HepG2 (cell line): ENCODE measurements around the gene EIF3L. TPM values are rescaled to one million over a fixed set of nuclear protein-coding genes. Genes with fewer than 3 reads are reported as not detected.

Source experiments
- DNMT1 ChIP-seq: sonication (generic); formaldehyde crosslinking; IDR thresholded peaks from 2 replicates; pipeline ENCODE4 v1.5.1; 2020; ENCODE audit warnings: mild to moderate bottlenecking, missing genetic modification reagents
- DNMT3B ChIP-seq: conservative IDR thresholded peaks from 2 replicates; pipeline ENCODE4 v1.6.1; 2016; ENCODE audit warnings: missing biosample characterization, control low read depth
- ETV6 ChIP-seq: sonication (generic); formaldehyde crosslinking; conservative IDR thresholded peaks from 2 replicates; pipeline ENCODE4 v1.4.0; 2020; ENCODE audit warnings: missing genetic modification reagents
- KAT7 ChIP-seq: IDR thresholded peaks from 2 replicates; pipeline ENCODE4 v1.6.1; 2018; ENCODE audit warnings: borderline replicate concordance, missing compliant biosample characterization
- SIX4 ChIP-seq: sonication (generic); formaldehyde crosslinking; IDR thresholded peaks from 2 replicates; pipeline ENCODE4 v1.4.0; 2020; ENCODE audit warnings: missing genetic modification reagents
- SPEN ChIP-seq: sonication (generic); formaldehyde crosslinking; IDR thresholded peaks from 2 replicates; pipeline ENCODE4 v1.5.1; 2020; ENCODE audit warnings: low read depth, mild to moderate bottlenecking, missing genetic modification reagents
- SRF ChIP-seq: IDR thresholded peaks from 2 replicates; pipeline ENCODE4 v1.6.1; 2011; ENCODE audit warnings: mild to moderate bottlenecking, low read depth, low read length, moderate library complexity
- THAP9 ChIP-seq: sonication (generic); formaldehyde crosslinking; IDR thresholded peaks from 2 replicates; pipeline ENCODE4; 2020; ENCODE audit warnings: missing genetic modification reagents, mild to moderate bottlenecking, borderline replicate concordance
- ZBTB8A ChIP-seq: sonication (generic); formaldehyde crosslinking; IDR thresholded peaks from 2 replicates; pipeline ENCODE4 v1.4.0; 2020; ENCODE audit warnings: mild to moderate bottlenecking, low read depth, missing genetic modification reagents, borderline replicate concordance
- ZFYVE20 ChIP-seq: sonication (generic); formaldehyde crosslinking; IDR thresholded peaks from 2 replicates; pipeline ENCODE4 v1.8.0; 2023; ENCODE audit warnings: low read depth, mild to moderate bottlenecking, moderate library complexity, missing genetic modification reagents, borderline replicate concordance
- ZNF251 ChIP-seq: sonication (generic); formaldehyde crosslinking; IDR thresholded peaks from 2 replicates; pipeline ENCODE4 v1.9.0; 2021; ENCODE audit warnings: mild to moderate bottlenecking, missing genetic modification reagents
- ZNF788 ChIP-seq: sonication (generic); formaldehyde crosslinking; IDR thresholded peaks from 2 replicates; pipeline ENCODE4 v1.5.0; 2020; ENCODE audit warnings: mild to moderate bottlenecking, missing genetic modification reagents, borderline replicate concordance
- polyA plus RNA-seq, 8 experiments: library from polyadenylated mRNA; depleted of rRNA in 3 of 8; stranded (reverse) in 7 of 8; unstranded in 1 of 8; fragments of >200 nt; fragmentation: Illumina TruSeq in 4 of 8; extraction: Trizol in 4 of 8; gene quantifications; 2 replicates each; pipeline versions ENCODE4 v1.2.1 to v1.2.3, GENCODE V29; 2011 to 2016; ENCODE audit warnings: low read depth in 4 of 8, missing spikeins in 1 of 8, mixed read lengths in 1 of 8; ENCODE audit not compliant: insufficient read depth in 1 of 8
- total RNA-seq, 5 experiments: library from RNA; depleted of rRNA; stranded (reverse); fragments of >200 nt; fragmentation: Illumina TruSeq; extraction: Trizol; gene quantifications; 2 replicates each; pipeline ENCODE4 v1.2.3, GENCODE V29; 2016; ENCODE audit warnings: low read depth in 1 of 5
- TF ChIP-seq, protein P1 (sequence below): sonication (generic); formaldehyde crosslinking; IDR thresholded peaks from 2 replicates; pipeline ENCODE4 v1.9.0; 2022; ENCODE audit warnings: missing genetic modification reagents, mild to moderate bottlenecking, borderline replicate concordance
- TF ChIP-seq, protein P2 (sequence below): sonication (generic); formaldehyde crosslinking; IDR thresholded peaks from 2 replicates; pipeline ENCODE4 v1.5.0; 2020; ENCODE audit warnings: mild to moderate bottlenecking, missing genetic modification reagents, moderate library complexity
- TF ChIP-seq, protein P3 (sequence below): sonication (generic); formaldehyde crosslinking; conservative IDR thresholded peaks from 2 replicates; pipeline ENCODE4 v1.4.0; 2020; ENCODE audit warnings: mild to moderate bottlenecking, missing genetic modification reagents, moderate library complexity

EIF3L gene
- total and polyA plus RNA-seq, 2 of the 13 experiments (the other 11 are each of a cell fraction or from before 2014, with no cell fraction given) = 514 to 793 TPM

DNA sequence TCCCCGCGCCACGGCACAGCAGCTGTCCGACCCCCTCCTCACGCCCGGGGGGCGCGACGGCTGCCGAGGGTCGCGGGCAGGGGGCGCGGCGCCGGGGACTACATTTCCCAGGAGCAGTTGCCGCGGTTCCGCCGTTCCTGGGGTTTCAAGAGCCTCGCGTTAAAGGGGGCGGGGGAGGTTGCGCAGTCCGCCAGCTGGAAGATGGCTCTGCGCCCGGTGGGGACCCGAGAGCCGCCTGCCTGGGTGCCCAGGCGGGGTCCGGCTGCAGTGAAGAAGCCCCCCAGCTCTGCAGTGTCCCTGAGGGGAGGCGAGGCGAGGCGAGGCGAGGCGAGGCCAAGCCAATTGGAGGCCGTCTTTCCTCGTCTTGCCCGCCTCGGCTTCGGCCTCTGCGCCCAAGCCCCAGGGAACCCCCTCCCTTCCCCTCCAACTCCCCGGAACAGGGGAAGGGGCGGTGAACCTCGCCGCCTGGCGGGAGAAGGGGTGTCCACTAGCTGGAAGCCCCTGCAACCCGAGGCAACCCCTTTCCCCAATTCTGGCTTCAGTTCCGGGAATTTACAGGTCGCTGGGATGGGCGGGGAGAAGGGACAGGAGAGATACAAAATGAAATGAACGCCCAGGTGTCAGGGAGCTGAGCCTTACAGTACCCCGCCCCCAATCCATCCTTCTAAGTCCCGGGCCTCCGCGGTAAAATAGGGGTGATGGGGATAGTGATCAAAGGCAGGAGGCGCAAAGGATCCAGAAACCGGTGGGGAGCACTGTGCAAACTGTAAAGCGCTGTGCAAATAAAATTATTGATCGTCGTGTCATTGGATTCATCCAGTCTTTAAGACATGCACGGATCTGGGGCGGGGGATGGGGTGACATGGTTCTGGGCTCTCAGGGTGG, 46.7 kb upstream of the EIF3L start (continued):
- TF ChIP-seq, protein P1, sequence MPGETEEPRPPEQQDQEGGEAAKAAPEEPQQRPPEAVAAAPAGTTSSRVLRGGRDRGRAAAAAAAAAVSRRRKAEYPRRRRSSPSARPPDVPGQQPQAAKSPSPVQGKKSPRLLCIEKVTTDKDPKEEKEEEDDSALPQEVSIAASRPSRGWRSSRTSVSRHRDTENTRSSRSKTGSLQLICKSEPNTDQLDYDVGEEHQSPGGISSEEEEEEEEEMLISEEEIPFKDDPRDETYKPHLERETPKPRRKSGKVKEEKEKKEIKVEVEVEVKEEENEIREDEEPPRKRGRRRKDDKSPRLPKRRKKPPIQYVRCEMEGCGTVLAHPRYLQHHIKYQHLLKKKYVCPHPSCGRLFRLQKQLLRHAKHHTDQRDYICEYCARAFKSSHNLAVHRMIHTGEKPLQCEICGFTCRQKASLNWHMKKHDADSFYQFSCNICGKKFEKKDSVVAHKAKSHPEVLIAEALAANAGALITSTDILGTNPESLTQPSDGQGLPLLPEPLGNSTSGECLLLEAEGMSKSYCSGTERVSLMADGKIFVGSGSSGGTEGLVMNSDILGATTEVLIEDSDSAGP (CRISPR knock-in tag) = peak; percentile 90
- TF ChIP-seq, protein P2, sequence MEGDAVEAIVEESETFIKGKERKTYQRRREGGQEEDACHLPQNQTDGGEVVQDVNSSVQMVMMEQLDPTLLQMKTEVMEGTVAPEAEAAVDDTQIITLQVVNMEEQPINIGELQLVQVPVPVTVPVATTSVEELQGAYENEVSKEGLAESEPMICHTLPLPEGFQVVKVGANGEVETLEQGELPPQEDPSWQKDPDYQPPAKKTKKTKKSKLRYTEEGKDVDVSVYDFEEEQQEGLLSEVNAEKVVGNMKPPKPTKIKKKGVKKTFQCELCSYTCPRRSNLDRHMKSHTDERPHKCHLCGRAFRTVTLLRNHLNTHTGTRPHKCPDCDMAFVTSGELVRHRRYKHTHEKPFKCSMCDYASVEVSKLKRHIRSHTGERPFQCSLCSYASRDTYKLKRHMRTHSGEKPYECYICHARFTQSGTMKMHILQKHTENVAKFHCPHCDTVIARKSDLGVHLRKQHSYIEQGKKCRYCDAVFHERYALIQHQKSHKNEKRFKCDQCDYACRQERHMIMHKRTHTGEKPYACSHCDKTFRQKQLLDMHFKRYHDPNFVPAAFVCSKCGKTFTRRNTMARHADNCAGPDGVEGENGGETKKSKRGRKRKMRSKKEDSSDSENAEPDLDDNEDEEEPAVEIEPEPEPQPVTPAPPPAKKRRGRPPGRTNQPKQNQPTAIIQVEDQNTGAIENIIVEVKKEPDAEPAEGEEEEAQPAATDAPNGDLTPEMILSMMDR (CRISPR knock-in tag) = peak; percentile 40
- TF ChIP-seq ZFYVE20 (CRISPR knock-in tag) = no peak
- no peak for TF ChIP-seq SRF
- TF ChIP-seq SIX4 (CRISPR knock-in tag) = no peak
- TF ChIP-seq ZNF788 (CRISPR knock-in tag) = 0 out of 2 replicates have a peak, but pooled peaks have one; percentile 15
- TF ChIP-seq ZBTB8A (CRISPR knock-in tag) = no peak
- no peak; the same call in 1 of the 2 replicates for TF ChIP-seq DNMT3B
- no peak; the same call in 1 of the 2 replicates for TF ChIP-seq ETV6 (CRISPR knock-in tag)
- TF ChIP-seq SPEN (CRISPR knock-in tag) = peak; percentile 45
- TF ChIP-seq THAP9 (CRISPR knock-in tag) = 0 out of 2 replicates have a peak, but pooled peaks have one; percentile 43
- TF ChIP-seq ZNF251 (CRISPR knock-in tag) = no peak
- no peak for TF ChIP-seq DNMT1 (CRISPR knock-in tag)
- TF ChIP-seq, protein P3, sequence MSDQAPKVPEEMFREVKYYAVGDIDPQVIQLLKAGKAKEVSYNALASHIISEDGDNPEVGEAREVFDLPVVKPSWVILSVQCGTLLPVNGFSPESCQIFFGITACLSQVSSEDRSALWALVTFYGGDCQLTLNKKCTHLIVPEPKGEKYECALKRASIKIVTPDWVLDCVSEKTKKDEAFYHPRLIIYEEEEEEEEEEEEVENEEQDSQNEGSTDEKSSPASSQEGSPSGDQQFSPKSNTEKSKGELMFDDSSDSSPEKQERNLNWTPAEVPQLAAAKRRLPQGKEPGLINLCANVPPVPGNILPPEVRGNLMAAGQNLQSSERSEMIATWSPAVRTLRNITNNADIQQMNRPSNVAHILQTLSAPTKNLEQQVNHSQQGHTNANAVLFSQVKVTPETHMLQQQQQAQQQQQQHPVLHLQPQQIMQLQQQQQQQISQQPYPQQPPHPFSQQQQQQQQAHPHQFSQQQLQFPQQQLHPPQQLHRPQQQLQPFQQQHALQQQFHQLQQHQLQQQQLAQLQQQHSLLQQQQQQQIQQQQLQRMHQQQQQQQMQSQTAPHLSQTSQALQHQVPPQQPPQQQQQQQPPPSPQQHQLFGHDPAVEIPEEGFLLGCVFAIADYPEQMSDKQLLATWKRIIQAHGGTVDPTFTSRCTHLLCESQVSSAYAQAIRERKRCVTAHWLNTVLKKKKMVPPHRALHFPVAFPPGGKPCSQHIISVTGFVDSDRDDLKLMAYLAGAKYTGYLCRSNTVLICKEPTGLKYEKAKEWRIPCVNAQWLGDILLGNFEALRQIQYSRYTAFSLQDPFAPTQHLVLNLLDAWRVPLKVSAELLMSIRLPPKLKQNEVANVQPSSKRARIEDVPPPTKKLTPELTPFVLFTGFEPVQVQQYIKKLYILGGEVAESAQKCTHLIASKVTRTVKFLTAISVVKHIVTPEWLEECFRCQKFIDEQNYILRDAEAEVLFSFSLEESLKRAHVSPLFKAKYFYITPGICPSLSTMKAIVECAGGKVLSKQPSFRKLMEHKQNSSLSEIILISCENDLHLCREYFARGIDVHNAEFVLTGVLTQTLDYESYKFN (CRISPR knock-in tag) = no peak; the same call in 1 of the 2 replicates
- 0 out of 2 replicates have a peak, but pooled peaks have one; percentile 24 for TF ChIP-seq KAT7 (CRISPR knock-in tag)
